IPS DF 4.7 (cell line): ENCODE data around the gene EIF1.

Experiments used
- DNase-seq: peaks from one replicate; pipeline ENCODE4 v3.0.0-alpha.2; 2013; ENCODE audit warnings: low spot score; ENCODE audit errors: extremely low read depth

The EIF1 gene

DNA sequence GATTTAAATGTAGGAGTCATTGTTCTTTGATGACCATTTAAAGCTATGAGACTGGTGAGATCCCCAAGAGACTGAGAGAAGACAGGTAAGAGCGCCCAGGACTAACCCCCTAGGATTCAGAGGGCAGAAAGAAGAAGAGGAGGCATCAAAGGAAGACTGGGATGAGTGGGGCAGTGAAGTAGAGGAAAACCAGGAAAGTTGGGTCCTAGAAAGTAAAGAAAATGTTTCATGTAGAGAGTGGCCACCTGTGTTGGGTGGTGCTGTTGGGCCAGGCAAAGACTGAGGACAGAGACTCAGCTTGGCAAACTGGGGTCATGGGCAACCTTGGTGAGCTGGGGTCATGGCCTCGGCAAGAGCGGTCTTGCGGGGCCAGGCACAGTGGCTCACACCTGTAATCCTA lies 47.1 kb downstream of the EIF1 start:
- no peak for DNase-seq

DNA sequence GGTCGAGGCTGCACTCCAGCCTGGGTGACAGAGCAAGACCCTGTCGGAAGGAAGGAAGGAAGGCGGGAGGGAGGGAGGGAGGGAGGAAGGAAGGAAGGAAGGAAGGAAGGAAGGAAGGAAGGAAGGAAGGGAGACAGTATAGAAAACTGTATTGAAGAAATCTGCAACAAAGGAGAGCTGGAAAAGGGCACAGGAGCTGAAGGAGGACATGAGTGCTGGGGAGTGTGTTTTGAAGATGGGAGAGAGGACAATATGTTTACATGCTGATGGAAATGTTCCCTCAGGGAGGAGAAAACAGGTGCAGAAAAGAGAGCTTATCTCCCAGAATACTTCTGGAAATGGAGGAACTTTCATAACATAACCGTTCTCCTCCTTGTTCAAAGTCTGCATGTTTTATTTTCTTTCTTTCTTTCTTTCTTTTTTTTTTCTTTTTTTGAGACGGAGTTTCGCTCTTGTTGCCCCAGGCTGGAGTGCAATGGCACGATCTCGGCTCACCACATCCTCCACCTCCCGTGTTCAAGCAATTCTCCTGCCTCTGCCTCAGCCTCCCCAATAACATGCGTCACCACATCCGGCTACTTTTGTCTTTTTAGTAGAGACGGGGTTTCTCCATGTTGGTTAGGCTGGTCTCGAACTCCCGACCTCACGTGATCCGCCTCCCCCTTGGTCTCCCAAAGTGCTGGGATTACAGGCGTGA lies 48.4 kb downstream of the EIF1 start:
- DNase-seq: no peak

DNA sequence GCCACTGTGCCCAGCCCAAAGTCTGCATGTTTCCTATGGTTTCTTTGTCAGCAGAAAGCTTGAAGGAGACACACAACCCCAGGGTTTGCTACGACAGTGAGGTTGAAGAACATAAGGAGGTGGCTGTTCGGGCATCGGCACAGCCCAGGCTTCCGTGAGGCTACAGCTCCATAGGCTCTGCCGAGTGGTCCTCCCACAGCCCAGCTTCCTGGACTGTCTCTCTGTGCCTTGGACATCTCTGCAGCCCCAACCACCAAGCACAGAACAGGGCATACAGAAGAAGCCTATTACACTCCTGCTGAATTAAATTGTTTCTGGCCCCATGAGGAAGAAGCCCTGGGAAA lies 49.0 kb downstream of the EIF1 start:
- no peak for DNase-seq

DNA sequence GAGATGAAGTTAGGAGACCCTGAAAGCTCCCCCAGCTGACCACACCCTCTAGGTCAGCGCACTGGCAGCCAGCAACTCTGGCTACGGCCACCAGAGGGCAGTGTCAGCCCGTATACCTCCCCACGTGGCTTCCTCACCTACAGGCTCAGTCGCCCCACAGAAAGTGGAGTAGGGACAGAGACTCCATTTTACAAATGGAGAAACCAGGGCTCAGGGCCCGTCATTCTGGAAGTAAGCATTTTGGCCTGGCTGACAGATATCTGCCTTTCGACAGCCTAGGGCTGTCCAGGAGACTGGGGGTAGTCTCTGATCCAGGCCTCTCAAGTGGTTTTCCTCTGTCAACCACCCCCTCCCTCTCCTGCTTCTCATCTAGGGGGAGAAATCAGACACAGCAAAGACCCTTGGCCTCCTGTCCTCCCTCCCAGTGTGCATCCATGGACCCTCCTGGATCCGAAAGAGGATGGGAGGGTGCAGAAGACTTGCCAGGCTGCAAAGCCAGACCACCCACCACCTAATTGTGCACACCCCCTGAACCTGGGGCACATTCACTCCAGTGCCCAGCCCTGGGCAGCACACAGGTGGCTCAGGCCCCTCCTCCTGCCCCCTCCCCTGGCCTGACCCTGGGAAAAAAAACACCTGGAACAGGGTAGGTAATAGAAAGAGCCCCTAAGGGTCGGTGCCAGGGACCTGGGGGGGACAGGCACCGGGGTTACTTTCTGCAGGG lies 49.6 kb downstream of the EIF1 start:
- DNase-seq: no peak

DNA sequence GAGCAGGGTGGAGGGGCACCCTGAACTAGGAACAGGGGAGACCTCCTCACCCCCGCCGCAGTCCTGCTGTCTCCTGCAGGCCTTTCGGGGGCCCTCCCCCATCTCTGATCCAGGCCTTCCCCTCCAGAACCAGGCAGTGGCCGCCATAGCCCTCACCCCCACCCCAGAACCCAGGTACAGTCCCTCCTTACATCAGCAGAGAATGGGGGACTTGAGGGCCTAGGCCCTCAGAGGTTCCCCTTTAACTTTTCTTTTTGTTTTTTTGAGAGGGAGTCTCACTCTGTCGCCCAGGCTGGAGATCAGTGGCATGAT lies 50.1 kb downstream of the EIF1 start:
- no peak for DNase-seq

DNA sequence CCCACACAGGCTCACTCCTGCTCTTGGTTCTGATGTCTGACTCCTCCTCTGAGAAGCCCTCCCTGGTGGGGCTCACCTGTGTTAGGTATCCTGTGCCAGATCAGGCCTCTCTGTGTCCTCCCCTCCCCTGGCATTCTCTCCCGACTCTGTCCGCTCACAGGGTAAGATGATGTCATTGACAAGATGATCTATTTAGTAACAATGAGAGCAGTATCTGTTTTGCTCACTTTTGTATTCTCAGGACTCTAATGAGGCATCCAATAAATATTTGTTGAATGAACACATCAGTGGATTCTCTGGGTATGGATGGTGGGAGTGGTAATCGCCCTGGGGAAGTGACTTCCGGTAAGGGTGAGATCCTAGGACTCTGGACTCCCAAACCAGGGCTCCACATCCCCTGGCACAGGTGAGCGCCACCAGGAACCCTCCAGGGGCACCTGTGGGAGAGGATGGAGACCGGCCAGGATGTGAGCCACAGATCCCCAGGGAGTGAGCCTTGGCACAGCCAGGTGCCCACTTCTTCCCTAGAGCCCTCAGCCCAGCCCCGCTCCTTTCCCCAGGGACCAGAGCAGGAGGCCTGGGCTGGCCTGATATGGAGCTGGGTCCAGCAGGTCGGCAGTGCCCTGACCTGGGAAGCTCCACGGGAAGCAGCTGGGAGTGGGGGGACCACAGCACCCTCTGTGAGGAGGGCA lies 51.1 kb downstream of the EIF1 start:
- no peak for DNase-seq

DNA sequence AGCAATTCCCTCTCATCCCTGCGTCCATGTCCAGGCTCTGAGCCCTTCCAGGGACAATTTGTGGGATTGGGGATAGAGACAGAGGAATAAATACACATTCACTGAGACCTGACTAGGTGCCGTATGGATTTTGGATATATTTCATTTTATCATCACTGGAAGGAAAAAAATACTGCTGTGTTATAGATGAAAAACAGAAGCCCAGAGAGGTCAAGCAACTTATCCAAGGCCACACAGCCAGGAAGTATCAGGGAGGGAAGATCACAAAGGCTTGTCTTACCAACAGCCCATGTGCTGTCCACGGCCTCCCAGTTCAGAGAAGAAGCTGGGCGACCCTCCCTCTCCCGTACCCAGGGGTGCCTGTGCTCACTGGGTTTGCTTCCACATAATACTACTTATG lies 51.8 kb downstream of the EIF1 start:
- no peak for DNase-seq

DNA sequence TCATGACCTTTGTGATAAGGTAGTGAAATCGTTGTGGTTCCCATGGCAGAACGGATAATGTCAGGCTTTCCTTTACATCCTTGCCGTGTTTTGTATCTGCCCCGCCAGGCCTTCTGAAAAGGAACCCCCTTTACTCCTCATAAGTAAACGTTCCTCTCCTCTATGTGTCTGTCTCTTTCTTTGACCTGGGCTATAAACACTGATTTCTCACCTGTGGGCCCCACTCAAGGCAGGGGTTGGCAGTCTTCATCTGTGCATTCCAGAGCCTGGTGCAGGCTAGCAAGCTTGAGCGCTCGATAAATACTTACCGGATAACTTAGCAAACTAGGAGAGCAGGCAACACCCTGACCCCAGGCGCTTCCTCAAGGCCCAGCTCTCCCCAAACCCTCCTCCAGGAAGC lies 53.0 kb downstream of the EIF1 start:
- no peak for DNase-seq
